ENCODE measurements around the gene ASNSD1. TPM values are rescaled to one million over a fixed set of nuclear protein-coding genes. Genes with fewer than 3 reads are reported as not detected.

The ASNSD1 gene
- total RNA-seq, 1 experiment from 2014 or later, result 33.7 TPM

DNA sequence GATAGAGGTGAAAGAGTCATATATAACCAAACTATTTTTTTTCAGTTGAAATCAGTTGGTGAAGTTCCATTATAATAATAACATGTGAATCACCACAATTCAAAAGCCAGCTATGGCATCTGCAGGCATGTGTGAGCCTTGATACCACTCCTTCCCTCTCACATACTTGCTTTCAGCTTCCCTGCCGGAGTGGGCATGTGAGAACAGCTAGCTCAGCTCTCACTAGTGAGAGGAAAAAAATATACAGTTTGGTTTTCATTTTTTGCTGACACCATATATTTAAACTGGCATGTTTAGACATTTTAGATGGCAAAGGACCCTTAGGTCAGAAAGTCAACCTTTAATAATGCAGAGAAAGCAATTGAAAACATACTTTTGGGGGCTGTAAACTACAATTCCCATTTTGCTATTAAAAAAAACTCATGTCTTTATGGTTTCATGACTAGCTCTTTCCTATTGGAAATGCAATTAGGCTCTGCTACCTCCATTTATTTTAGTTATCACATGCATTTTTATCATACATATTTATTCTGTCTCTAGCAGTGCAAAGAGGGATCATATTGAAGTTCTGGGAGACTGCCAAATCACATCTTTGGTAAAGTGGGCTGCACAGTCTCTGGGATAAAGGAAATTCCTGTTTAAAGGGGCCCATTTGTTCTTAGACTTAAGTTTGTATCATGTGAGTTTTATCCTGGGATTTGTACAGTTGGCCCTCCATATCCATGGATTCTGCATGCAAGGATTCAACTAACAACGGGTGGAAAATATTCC lies 47.4 kb upstream of the ASNSD1 start:
- BruUV-seq (replicated peaks), result no TSS peak
- Histone ChIP-seq H3K4me2 (ENCODE audit: low read length) (no peak overlapping the region), H3K27me3 (ENCODE audit: low read length) (no peaks in the 10 kb centered on the region), H3K4me3 (ENCODE audit: low read length) (no peak overlapping the region), H3K9me2 (replicated peaks; ENCODE audit: low read length) (no peaks in the 10 kb centered on the region), H2AFZ (ENCODE audit: low read length) (no peak overlapping the region), H3K9me3 (ENCODE audit: low read length) (no peaks in the 10 kb centered on the region), H3K27ac (ENCODE audit: low read length) (no peak overlapping the region), H3F3A (ENCODE audit: low read length, unreplicated experiment) (no peaks in the 10 kb centered on the region), H3K79me2 (ENCODE audit: low read length) (no peaks in the 10 kb centered on the region), H3K4me1 (ENCODE audit: insufficient read depth, low read length) (peaks cover 11% of the 10 kb centered on the region), H3K36me3 (ENCODE audit: low read depth, low read length) (no peaks in the 10 kb centered on the region), H3K9ac (ENCODE audit: low read length) (no peak overlapping the region), H4K20me1 (ENCODE audit: low read length) (no peaks in the 10 kb centered on the region)
- intact Hi-C loops (cut with micrococcal nuclease), result no loop called here
- ChIA-PET POLR2A (ENCODE audit: unreplicated experiment) (no interaction called here), CTCF (interaction anchor here (0.7 kb wide), 1 partner anchor 9 kb away, joined by 3 read pairs; no protein-coding TSS in a partner anchor)
- ATAC-seq (no peak), DNase-seq (no peak)
- TF ChIP-seq, protein P1, sequence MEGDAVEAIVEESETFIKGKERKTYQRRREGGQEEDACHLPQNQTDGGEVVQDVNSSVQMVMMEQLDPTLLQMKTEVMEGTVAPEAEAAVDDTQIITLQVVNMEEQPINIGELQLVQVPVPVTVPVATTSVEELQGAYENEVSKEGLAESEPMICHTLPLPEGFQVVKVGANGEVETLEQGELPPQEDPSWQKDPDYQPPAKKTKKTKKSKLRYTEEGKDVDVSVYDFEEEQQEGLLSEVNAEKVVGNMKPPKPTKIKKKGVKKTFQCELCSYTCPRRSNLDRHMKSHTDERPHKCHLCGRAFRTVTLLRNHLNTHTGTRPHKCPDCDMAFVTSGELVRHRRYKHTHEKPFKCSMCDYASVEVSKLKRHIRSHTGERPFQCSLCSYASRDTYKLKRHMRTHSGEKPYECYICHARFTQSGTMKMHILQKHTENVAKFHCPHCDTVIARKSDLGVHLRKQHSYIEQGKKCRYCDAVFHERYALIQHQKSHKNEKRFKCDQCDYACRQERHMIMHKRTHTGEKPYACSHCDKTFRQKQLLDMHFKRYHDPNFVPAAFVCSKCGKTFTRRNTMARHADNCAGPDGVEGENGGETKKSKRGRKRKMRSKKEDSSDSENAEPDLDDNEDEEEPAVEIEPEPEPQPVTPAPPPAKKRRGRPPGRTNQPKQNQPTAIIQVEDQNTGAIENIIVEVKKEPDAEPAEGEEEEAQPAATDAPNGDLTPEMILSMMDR (conservative IDR thresholded peaks at IDR 0.05; ENCODE audit: low read depth, low read length), result no peak
- TF ChIP-seq EZH2 (IDR thresholded peaks at IDR 0.05; ENCODE audit: low read length, unreplicated experiment) (no peak), EZH2phosphoT487 (IDR thresholded peaks at IDR 0.05; ENCODE audit: borderline replicate concordance, low read length) (no peak)

DNA sequence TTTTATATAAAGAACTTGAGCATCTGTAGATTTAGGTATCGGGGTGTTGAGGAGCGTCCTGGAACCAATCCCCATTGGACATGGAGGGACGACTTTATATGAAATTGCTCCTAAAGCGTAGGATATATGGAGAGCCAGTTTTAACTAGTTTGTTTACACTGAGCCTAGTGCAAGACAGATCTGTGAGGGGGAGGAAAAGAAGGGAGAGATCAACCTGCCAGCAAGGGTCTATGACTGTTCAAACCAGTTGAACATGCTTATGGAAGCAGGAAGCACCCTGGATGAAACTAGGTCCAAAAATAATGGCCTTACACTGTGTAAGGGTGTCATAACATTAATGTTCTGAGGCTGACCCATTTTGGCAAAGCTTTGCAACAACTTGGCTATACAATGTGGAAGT lies 46.7 kb upstream of the ASNSD1 start:
- CTCF ChIA-PET, result no interaction called here
- BruUV-seq (replicated peaks), result no TSS peak
- H2AFZ ChIP-seq (ENCODE audit: low read length), result no peak overlapping the region
- no peaks in the 10 kb centered on the region for H3K27me3 ChIP-seq (ENCODE audit: low read length)
- no peak for DNase-seq
- no peaks in the 10 kb centered on the region for H3K9me3 ChIP-seq (ENCODE audit: low read length)
- POLR2A ChIA-PET (ENCODE audit: unreplicated experiment), result no interaction called here
- no peak overlapping the region for H3K4me3 ChIP-seq (ENCODE audit: low read length)
- no peaks in the 10 kb centered on the region for H4K20me1 ChIP-seq (ENCODE audit: low read length)
- H3K36me3 ChIP-seq (ENCODE audit: low read depth, low read length), result no peaks in the 10 kb centered on the region
- H3K9ac ChIP-seq (ENCODE audit: low read length), result no peak overlapping the region
- H3K79me2 ChIP-seq (ENCODE audit: low read length), result no peaks in the 10 kb centered on the region
- no peaks in the 10 kb centered on the region for H3F3A ChIP-seq (ENCODE audit: low read length, unreplicated experiment)
- no peak overlapping the region for H3K27ac ChIP-seq (ENCODE audit: low read length)
- TF ChIP-seq EZH2phosphoT487 (IDR thresholded peaks at IDR 0.05; ENCODE audit: borderline replicate concordance, low read length) (no peak), EZH2 (IDR thresholded peaks at IDR 0.05; ENCODE audit: low read length, unreplicated experiment) (no peak)
- TF ChIP-seq, protein P1 (conservative IDR thresholded peaks at IDR 0.05; ENCODE audit: low read depth, low read length), result no peak
- H3K4me2 ChIP-seq (ENCODE audit: low read length), result no peak overlapping the region
- ATAC-seq, result no peak
- peaks cover 4% of the 10 kb centered on the region for H3K4me1 ChIP-seq (ENCODE audit: insufficient read depth, low read length)
- no peaks in the 10 kb centered on the region for H3K9me2 ChIP-seq (replicated peaks; ENCODE audit: low read length)
- intact Hi-C loops (cut with micrococcal nuclease), result no loop called here

DNA sequence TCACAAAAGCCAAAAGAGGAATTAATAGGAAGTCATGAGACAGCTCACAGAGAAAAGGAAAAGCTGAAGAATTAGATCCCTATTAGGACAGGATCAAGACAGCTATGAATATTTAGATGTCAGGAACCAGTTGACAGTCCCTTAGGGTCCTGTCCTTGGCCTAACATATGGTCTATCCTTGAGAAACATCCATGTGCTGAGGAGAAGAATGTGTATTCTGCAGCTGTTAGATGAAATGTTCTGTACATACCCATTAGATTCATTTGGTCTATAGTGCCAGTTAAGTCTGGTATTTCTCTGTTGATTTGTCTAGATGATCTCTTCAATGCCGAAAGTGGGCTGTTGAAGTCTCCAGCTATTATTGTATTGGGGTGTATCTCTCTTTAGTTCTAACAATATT lies 43.1 kb upstream of the ASNSD1 start:
- H3K79me2 ChIP-seq (ENCODE audit: low read length), result no peaks in the 10 kb centered on the region
- no peaks in the 10 kb centered on the region for H3K9me2 ChIP-seq (replicated peaks; ENCODE audit: low read length)
- H3K27me3 ChIP-seq (ENCODE audit: low read length), result no peaks in the 10 kb centered on the region
- H4K20me1 ChIP-seq (ENCODE audit: low read length), result no peaks in the 10 kb centered on the region
- no peak overlapping the region for H3K4me2 ChIP-seq (ENCODE audit: low read length)
- H3K9me3 ChIP-seq (ENCODE audit: low read length), result no peaks in the 10 kb centered on the region
- BruUV-seq (replicated peaks), result no TSS peak
- no peak overlapping the region for H2AFZ ChIP-seq (ENCODE audit: low read length)
- POLR2A ChIA-PET (ENCODE audit: unreplicated experiment), result interaction anchor here (0.5 kb wide), 1 partner anchor 88 kb away, joined by 6 read pairs; no protein-coding TSS in a partner anchor
- H3K36me3 ChIP-seq (ENCODE audit: low read depth, low read length), result no peaks in the 10 kb centered on the region
- H3F3A ChIP-seq (ENCODE audit: low read length, unreplicated experiment), result no peaks in the 10 kb centered on the region
- no peaks in the 10 kb centered on the region for H3K4me1 ChIP-seq (ENCODE audit: insufficient read depth, low read length)
- ATAC-seq (no peak), DNase-seq (no peak)
- intact Hi-C loops (cut with micrococcal nuclease), result no loop called here
- H3K27ac ChIP-seq (ENCODE audit: low read length), result no peak overlapping the region
- no peak overlapping the region for H3K9ac ChIP-seq (ENCODE audit: low read length)
- no peak for TF ChIP-seq EZH2phosphoT487 (IDR thresholded peaks at IDR 0.05; ENCODE audit: borderline replicate concordance, low read length)
- no peak for TF ChIP-seq EZH2 (IDR thresholded peaks at IDR 0.05; ENCODE audit: low read length, unreplicated experiment)
- TF ChIP-seq, protein P1 (conservative IDR thresholded peaks at IDR 0.05; ENCODE audit: low read depth, low read length), result no peak
- no peak overlapping the region for H3K4me3 ChIP-seq (ENCODE audit: low read length)
- CTCF ChIA-PET, result no interaction called here
